GM23338 (cell line): ENCODE data around the gene CBLIF. TPM values are rescaled to one million over a fixed set of nuclear protein-coding genes. Genes with fewer than 3 reads are reported as not detected.

ENCODE experiments used
- ATAC-seq: fragments of 200-7000 bp; cut with Tn5 transposase; 3 replicates; pipeline ENCODE4 v1.9.1; 2020
- DNase-seq: peaks from one replicate; pipeline ENCODE4 v3.0.0-alpha.2; 2015; ENCODE audit warnings: low spot score
- H2AFZ ChIP-seq: fragments of 200-600 bp; sonication (generic); 2 replicates; pipeline ENCODE4 v1.8.0; 2016; ENCODE audit warnings: antibody characterized with exemption, mild to moderate bottlenecking, moderate library complexity
- H3F3A ChIP-seq: fragments of 200-600 bp; sonication (generic); replicated peaks from 2 replicates; pipeline ENCODE4 v1.8.0; 2017; ENCODE audit warnings: antibody characterized with exemption, mixed run types, low read depth
- H3K27ac ChIP-seq: fragments of 200-600 bp; sonication (generic); 2 replicates; pipeline ENCODE4 v1.6.1; 2016; ENCODE audit warnings: low read depth
- H3K27me3 ChIP-seq: fragments of 200-600 bp; sonication (generic); 2 replicates; pipeline ENCODE4 v1.8.0; 2016; ENCODE audit warnings: mild to moderate bottlenecking, mixed run types, moderate library complexity; ENCODE audit not compliant: insufficient read depth
- H3K36me3 ChIP-seq: fragments of 200-600 bp; sonication (generic); 2 replicates; pipeline ENCODE4 v1.8.0; 2016; ENCODE audit warnings: mild to moderate bottlenecking; ENCODE audit not compliant: insufficient read depth
- H3K4me1 ChIP-seq: fragments of 200-600 bp; sonication (generic); 2 replicates; pipeline ENCODE4 v1.8.0; 2016; ENCODE audit warnings: mild to moderate bottlenecking, moderate library complexity; ENCODE audit not compliant: insufficient read depth
- H3K4me2 ChIP-seq: fragments of 200-600 bp; sonication (generic); 2 replicates; pipeline ENCODE4 v1.7.1; 2017; ENCODE audit warnings: mixed run types
- H3K4me3 ChIP-seq: fragments of 200-600 bp; sonication (generic); 2 replicates; pipeline ENCODE4 v1.6.1; 2016; ENCODE audit warnings: mixed run types
- H3K79me2 ChIP-seq: fragments of 200-600 bp; sonication (generic); replicated peaks from 2 replicates; pipeline ENCODE4 v1.8.0; 2017; ENCODE audit warnings: mild to moderate bottlenecking; ENCODE audit not compliant: insufficient read depth
- H3K9me2 ChIP-seq: fragments of 200-600 bp; sonication (generic); 2 replicates; pipeline ENCODE4 v1.8.0; 2017; ENCODE audit not compliant: insufficient read depth
- H4K20me1 ChIP-seq: fragments of 200-600 bp; sonication (generic); replicated peaks from 2 replicates; pipeline ENCODE4 v1.8.0; 2017; ENCODE audit warnings: mild to moderate bottlenecking; ENCODE audit not compliant: insufficient read depth
- H3K27ac Mint-ChIP-seq: 2 replicates; pipeline ENCODE4 v1.8.0; 2020; ENCODE audit warnings: inconsistent platforms, mild to moderate bottlenecking, moderate library complexity, mixed read lengths
- H3K27me3 Mint-ChIP-seq: 3 replicates; pipeline ENCODE4 v1.8.0; 2022; ENCODE audit warnings: low read depth, mild to moderate bottlenecking, moderate library complexity, mixed read lengths, inconsistent platforms; ENCODE audit not compliant: insufficient read depth, poor library complexity
- H3K36me3 Mint-ChIP-seq: 3 replicates; pipeline ENCODE4 v1.8.0; 2021; ENCODE audit warnings: low read depth, mild to moderate bottlenecking, inconsistent platforms, moderate library complexity, mixed read lengths
- H3K4me1 Mint-ChIP-seq: 3 replicates; pipeline ENCODE4 v1.8.0; 2020; ENCODE audit warnings: mild to moderate bottlenecking, inconsistent platforms, mixed read lengths
- H3K4me3 Mint-ChIP-seq: 3 replicates; pipeline ENCODE4 v1.8.0; 2021; ENCODE audit warnings: moderate library complexity, mild to moderate bottlenecking, inconsistent platforms, mixed read lengths
- H3K9me3 Mint-ChIP-seq: 3 replicates; pipeline ENCODE4 v1.8.0; 2020; ENCODE audit warnings: moderate library complexity, mild to moderate bottlenecking, inconsistent platforms, mixed read lengths
- polyA plus RNA-seq: library from polyadenylated mRNA; unstranded; fragments of >200 nt; fragmentation: Nextera tagmentation; extraction: Ambion mirVana; gene quantifications from 2 replicates; pipeline ENCODE4 v1.2.1, GENCODE V29; 2016
- total RNA-seq: library from RNA; depleted of rRNA; stranded (reverse); fragments of >200 nt; shearing (Covaris generic); gene quantifications from 2 replicates; pipeline ENCODE4 v1.2.3, GENCODE V29; 2014; rRNA removed
- TF ChIP-seq, protein P1 (sequence below), 2 experiments: fragments of 200-600 bp in 1 of 2; sonication (generic) in 1 of 2; conservative IDR thresholded peaks; 2 replicates each; pipeline versions ENCODE4 v1.5.1 to v1.6.1; 2016 to 2017; ENCODE audit warnings: antibody characterized with exemption in 2 of 2, low read depth in 2 of 2, mild to moderate bottlenecking in 2 of 2, moderate library complexity in 1 of 2

The CBLIF gene
- total and polyA plus RNA-seq, 2 experiments from 2014 or later, result not detected

DNA sequence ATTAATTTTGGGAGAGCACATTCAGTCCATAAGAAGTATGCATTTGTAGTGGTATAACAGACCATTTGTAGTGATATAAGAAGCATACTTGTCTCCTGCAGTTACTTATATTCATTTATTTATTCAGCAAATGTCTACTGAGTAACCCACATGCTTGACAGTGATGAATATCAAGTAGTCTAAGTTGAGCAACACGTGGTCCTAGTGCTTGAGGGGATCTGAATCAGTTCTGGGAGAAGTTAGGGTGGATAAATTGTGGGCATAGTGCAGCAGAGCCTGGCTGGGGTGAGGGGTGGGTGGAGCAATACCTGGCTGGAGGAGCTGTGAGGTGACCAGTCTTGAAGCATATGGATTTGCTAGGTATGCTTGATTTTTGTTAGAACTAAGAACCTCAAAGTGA is 65.8 kb downstream of the CBLIF start:
- peaks cover 3% of the 10 kb centered on the region for H3K27me3 Mint-ChIP-seq
- H3K4me3 Mint-ChIP-seq, result no peak overlapping the region
- TF ChIP-seq, protein P1, sequence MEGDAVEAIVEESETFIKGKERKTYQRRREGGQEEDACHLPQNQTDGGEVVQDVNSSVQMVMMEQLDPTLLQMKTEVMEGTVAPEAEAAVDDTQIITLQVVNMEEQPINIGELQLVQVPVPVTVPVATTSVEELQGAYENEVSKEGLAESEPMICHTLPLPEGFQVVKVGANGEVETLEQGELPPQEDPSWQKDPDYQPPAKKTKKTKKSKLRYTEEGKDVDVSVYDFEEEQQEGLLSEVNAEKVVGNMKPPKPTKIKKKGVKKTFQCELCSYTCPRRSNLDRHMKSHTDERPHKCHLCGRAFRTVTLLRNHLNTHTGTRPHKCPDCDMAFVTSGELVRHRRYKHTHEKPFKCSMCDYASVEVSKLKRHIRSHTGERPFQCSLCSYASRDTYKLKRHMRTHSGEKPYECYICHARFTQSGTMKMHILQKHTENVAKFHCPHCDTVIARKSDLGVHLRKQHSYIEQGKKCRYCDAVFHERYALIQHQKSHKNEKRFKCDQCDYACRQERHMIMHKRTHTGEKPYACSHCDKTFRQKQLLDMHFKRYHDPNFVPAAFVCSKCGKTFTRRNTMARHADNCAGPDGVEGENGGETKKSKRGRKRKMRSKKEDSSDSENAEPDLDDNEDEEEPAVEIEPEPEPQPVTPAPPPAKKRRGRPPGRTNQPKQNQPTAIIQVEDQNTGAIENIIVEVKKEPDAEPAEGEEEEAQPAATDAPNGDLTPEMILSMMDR (conservative IDR thresholded peaks at IDR 0.05; ENCODE audit: low read depth in 2 of 2), result no peak
- H3K4me2 ChIP-seq, result no peak overlapping the region
- no peaks in the 10 kb centered on the region for H3F3A ChIP-seq
- H3K4me1 ChIP-seq, result no peaks in the 10 kb centered on the region
- H3K36me3 Mint-ChIP-seq, result peaks cover 48% of the 10 kb centered on the region
- H3K9me2 ChIP-seq, result peaks cover 5% of the 10 kb centered on the region; the same call in 1 of the 2 replicates
- ATAC-seq (no peak), DNase-seq (no peak)
- H3K9me3 Mint-ChIP-seq, result peaks cover 6% of the 10 kb centered on the region; the same call in 2 of the 3 replicates
- no peak overlapping the region for H3K27ac Mint-ChIP-seq
- H3K36me3 ChIP-seq, result peaks cover 9% of the 10 kb centered on the region; the same call in 1 of the 2 replicates
- peaks cover 4% of the 10 kb centered on the region; the same call in 1 of the 2 replicates for H3K79me2 ChIP-seq
- no peak overlapping the region for H2AFZ ChIP-seq
- no peak overlapping the region for H3K4me3 ChIP-seq
- no peak overlapping the region for H3K27ac ChIP-seq
- peaks cover 22% of the 10 kb centered on the region for H4K20me1 ChIP-seq
- H3K27me3 ChIP-seq, result no peaks in the 10 kb centered on the region
- H3K4me1 Mint-ChIP-seq, result no peaks in the 10 kb centered on the region; the same call in 2 of the 3 replicates

Other genes starting within 250 kb of the CBLIF start
- gene OSBP, start 229.7 kb downstream of the CBLIF start, total RNA-seq, result 35.7 and 39.3 TPM in 2 replicates
- 11.0 and 13.1 TPM in 2 replicates for gene OSBP, start 229.7 kb downstream of the CBLIF start, polyA plus RNA-seq
- 19.6 and 20.8 TPM in 2 replicates for gene PATL1, start 176.5 kb downstream of the CBLIF start, total RNA-seq
- 12.3 and 12.9 TPM in 2 replicates for gene PATL1, start 176.5 kb downstream of the CBLIF start, polyA plus RNA-seq
- not detected in 2 replicates for gene OR10V1, start 131.7 kb downstream of the CBLIF start, total RNA-seq
- gene OR10V1, start 131.7 kb downstream of the CBLIF start, polyA plus RNA-seq, result not detected in 2 replicates
- 47.9 and 65.5 TPM in 2 replicates for gene STX3, start 90.1 kb downstream of the CBLIF start, total RNA-seq
- 19.0 and 20.0 TPM in 2 replicates for gene STX3, start 90.1 kb downstream of the CBLIF start, polyA plus RNA-seq
- gene MRPL16, start 34.7 kb downstream of the CBLIF start, total RNA-seq, result 74.8 and 77.4 TPM in 2 replicates
- gene MRPL16, start 34.7 kb downstream of the CBLIF start, polyA plus RNA-seq, result 149 and 176 TPM in 2 replicates
- not detected in 2 replicates for gene TCN1, start 21.0 kb upstream of the CBLIF start, total RNA-seq
- gene TCN1, start 21.0 kb upstream of the CBLIF start, polyA plus RNA-seq, result not detected in 2 replicates
- gene OOSP3, start 33.3 kb upstream of the CBLIF start, total RNA-seq, result not detected in 2 replicates
- gene OOSP3, start 33.3 kb upstream of the CBLIF start, polyA plus RNA-seq, result 0.35 TPM in 1 of 2 replicates, not detected in the other
- not detected in 2 replicates for gene OOSP1, start 92.9 kb upstream of the CBLIF start, total RNA-seq
- gene OOSP1, start 92.9 kb upstream of the CBLIF start, polyA plus RNA-seq, result not detected in 2 replicates
- not detected in 2 replicates for gene OOSP4A, start 118.5 kb upstream of the CBLIF start, total RNA-seq
- not detected in 2 replicates for gene OOSP4A, start 118.5 kb upstream of the CBLIF start, polyA plus RNA-seq
- not detected in 2 replicates for gene OOSP4B, start 171.7 kb upstream of the CBLIF start, total RNA-seq
- not detected in 2 replicates for gene OOSP4B, start 171.7 kb upstream of the CBLIF start, polyA plus RNA-seq
- not detected in 2 replicates for gene OOSP2, start 194.9 kb upstream of the CBLIF start, total RNA-seq
- gene OOSP2, start 194.9 kb upstream of the CBLIF start, polyA plus RNA-seq, result not detected in 2 replicates
- not detected in 2 replicates for gene MS4A3, start 211.2 kb upstream of the CBLIF start, total RNA-seq
- not detected in 2 replicates for gene MS4A3, start 211.2 kb upstream of the CBLIF start, polyA plus RNA-seq
- not detected in 2 replicates for gene MS4A2, start 243.2 kb upstream of the CBLIF start, total RNA-seq
- not detected in 2 replicates for gene MS4A2, start 243.2 kb upstream of the CBLIF start, polyA plus RNA-seq